ENCODE data around the gene CFAP46.

DNA sequence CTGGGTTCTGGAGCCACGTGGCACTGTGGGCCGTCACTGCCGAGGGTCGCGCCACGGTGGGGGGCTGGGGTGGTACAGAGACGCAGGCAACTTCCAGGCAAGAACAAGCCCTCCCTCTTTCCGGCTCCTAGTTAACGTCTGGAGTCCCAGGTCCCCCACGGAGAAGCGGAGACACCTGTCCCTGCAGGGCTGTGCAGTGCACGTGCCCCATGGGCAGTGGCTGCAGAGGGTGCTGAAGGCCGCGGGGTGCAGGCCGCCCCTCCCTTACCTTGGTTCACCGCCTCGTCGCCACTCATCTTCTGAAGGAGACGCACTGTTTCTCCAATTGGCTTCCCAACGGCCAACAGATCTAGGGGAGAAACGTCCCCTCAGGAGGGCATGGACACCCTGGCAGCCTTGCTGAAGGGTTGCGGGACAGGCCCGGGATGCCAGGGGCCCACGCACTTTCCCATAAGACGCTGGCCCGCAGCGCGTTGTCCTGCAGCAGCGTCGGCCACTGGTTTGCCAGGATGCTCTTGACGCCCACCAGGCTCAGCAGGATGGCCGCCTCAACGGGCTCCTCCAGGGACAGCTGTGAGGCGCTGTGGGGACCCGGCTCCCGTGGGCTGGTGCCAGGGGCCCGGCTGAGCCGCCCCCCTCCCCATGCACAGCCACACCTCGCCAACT lies 132.1 kb downstream of the CFAP46 start:
- TF ChIP-seq, protein P1, sequence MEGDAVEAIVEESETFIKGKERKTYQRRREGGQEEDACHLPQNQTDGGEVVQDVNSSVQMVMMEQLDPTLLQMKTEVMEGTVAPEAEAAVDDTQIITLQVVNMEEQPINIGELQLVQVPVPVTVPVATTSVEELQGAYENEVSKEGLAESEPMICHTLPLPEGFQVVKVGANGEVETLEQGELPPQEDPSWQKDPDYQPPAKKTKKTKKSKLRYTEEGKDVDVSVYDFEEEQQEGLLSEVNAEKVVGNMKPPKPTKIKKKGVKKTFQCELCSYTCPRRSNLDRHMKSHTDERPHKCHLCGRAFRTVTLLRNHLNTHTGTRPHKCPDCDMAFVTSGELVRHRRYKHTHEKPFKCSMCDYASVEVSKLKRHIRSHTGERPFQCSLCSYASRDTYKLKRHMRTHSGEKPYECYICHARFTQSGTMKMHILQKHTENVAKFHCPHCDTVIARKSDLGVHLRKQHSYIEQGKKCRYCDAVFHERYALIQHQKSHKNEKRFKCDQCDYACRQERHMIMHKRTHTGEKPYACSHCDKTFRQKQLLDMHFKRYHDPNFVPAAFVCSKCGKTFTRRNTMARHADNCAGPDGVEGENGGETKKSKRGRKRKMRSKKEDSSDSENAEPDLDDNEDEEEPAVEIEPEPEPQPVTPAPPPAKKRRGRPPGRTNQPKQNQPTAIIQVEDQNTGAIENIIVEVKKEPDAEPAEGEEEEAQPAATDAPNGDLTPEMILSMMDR (IDR thresholded peaks at IDR 0.05) = no peak
- no peak for TF ChIP-seq POLR2AphosphoS5 (IDR thresholded peaks at IDR 0.05; ENCODE audit: low read depth, low read length)
- TF ChIP-seq TCF7L2 (IDR thresholded peaks at IDR 0.05; ENCODE audit: low read depth, low read length) = no peak

Measured in Panc1 (cell line).